Astrocyte (in vitro differentiated cells and primary cell): ENCODE results near the gene ZNF549. TPM values are rescaled to one million over a fixed set of nuclear protein-coding genes. Genes with fewer than 3 reads are reported as not detected.

Experiments used
- DNase-seq: peaks from one replicate; pipeline ENCODE4 v3.0.0-alpha.2; 2010; ENCODE audit warnings: low read depth
- FAIRE-seq: peaks from 2 replicates; lab custom pipeline; 2011; peaks lifted over from hg19 to GRCh38; lab: Jason Lieb, UNC
- H2AFZ ChIP-seq: 2 replicates; pipeline ENCODE4 v1.6.0; 2012; ENCODE audit warnings: low read depth, low read length, inconsistent platforms
- H3K27ac ChIP-seq: 2 replicates; pipeline ENCODE4 v1.5.1; 2011; ENCODE audit warnings: low read depth, low read length, inconsistent platforms
- H3K27me3 ChIP-seq: 2 replicates; pipeline ENCODE4 v1.6.0; 2011; ENCODE audit warnings: low read length, inconsistent platforms; ENCODE audit not compliant: insufficient read depth
- H3K36me3 ChIP-seq: 2 replicates; pipeline ENCODE4 v1.5.1; 2011; ENCODE audit warnings: low read length, inconsistent platforms; ENCODE audit not compliant: insufficient read depth
- H3K4me1 ChIP-seq: 2 replicates; pipeline ENCODE4 v1.5.1; 2011; ENCODE audit warnings: low read length, inconsistent platforms; ENCODE audit not compliant: insufficient read depth
- H3K4me2 ChIP-seq: 2 replicates; pipeline ENCODE4 v1.6.0; 2012; ENCODE audit warnings: low read length, inconsistent platforms
- H3K4me3 ChIP-seq: 2 replicates; pipeline ENCODE4 v1.5.1; 2011; ENCODE audit warnings: low read depth, mild to moderate bottlenecking, low read length, inconsistent platforms; ENCODE audit not compliant: insufficient read depth
- H3K79me2 ChIP-seq: 2 replicates; pipeline ENCODE4 v1.6.0; 2012; ENCODE audit warnings: mild to moderate bottlenecking, low read length, inconsistent platforms; ENCODE audit not compliant: insufficient read depth
- H3K9ac ChIP-seq: 2 replicates; pipeline ENCODE4 v1.6.0; 2012; ENCODE audit warnings: mild to moderate bottlenecking, low read length, inconsistent platforms
- H3K9me3 ChIP-seq: 2 replicates; pipeline ENCODE4 v1.5.1; 2012; ENCODE audit warnings: low read depth, mild to moderate bottlenecking, low read length, inconsistent platforms; ENCODE audit not compliant: insufficient read depth
- H4K20me1 ChIP-seq: 2 replicates; pipeline ENCODE4 v1.6.0; 2012; ENCODE audit warnings: low read length, inconsistent platforms; ENCODE audit not compliant: insufficient read depth
- H3K27ac Mint-ChIP-seq: one replicate; pipeline ENCODE4 v1.8.0; 2021; ENCODE audit warnings: mild to moderate bottlenecking, mixed read lengths; ENCODE audit not compliant: unreplicated experiment
- H3K27me3 Mint-ChIP-seq: one replicate; pipeline ENCODE4 v1.8.0; 2021; ENCODE audit warnings: low read depth, mixed read lengths; ENCODE audit not compliant: unreplicated experiment
- H3K36me3 Mint-ChIP-seq: one replicate; pipeline ENCODE4 v1.8.0; 2021; ENCODE audit warnings: low read depth, mixed read lengths; ENCODE audit not compliant: unreplicated experiment
- H3K4me1 Mint-ChIP-seq: one replicate; pipeline ENCODE4 v1.8.0; 2021; ENCODE audit warnings: low read depth, mixed read lengths; ENCODE audit not compliant: unreplicated experiment
- H3K4me3 Mint-ChIP-seq: one replicate; pipeline ENCODE4 v1.8.0; 2021; ENCODE audit warnings: mild to moderate bottlenecking, moderate library complexity, mixed read lengths; ENCODE audit not compliant: unreplicated experiment
- H3K9me3 Mint-ChIP-seq: one replicate; pipeline ENCODE4 v1.8.0; 2021; ENCODE audit warnings: mild to moderate bottlenecking, mixed read lengths; ENCODE audit not compliant: unreplicated experiment
- CTCF ChIP-seq: IDR thresholded peaks from 2 replicates; pipeline ENCODE4 v1.5.1; 2011; ENCODE audit warnings: low read depth, mild to moderate bottlenecking, inconsistent platforms, low read length, moderate library complexity; ENCODE audit not compliant: insufficient read depth
- EZH2 ChIP-seq: IDR thresholded peaks from 2 replicates; pipeline ENCODE4 v1.6.1; 2012; ENCODE audit warnings: mild to moderate bottlenecking, low read length, inconsistent platforms; ENCODE audit not compliant: insufficient read depth
- total RNA-seq: library from RNA; stranded (reverse); gene quantifications from 2 replicates; pipeline ENCODE4 v1.2.1, GENCODE V29; 2021

ZNF549 gene
- total RNA-seq, 1 donor from 2014 or later = 7.3 TPM

GRCh38 chr19:57559008-57559403 is 31.9 kb downstream of the ZNF549 start:
- no peaks in the 10 kb centered on the region for H3K27me3 ChIP-seq
- TF ChIP-seq EZH2 = no peak
- TF ChIP-seq CTCF = no peak
- peak overlapping the region; percentile 82 for H3K9ac ChIP-seq
- H3K9me3 ChIP-seq = peaks cover 30% of the 10 kb centered on the region
- Mint-ChIP-seq H3K27ac (peak overlapping the region; percentile 97), H3K9me3 (peaks cover 39% of the 10 kb centered on the region), H3K4me1 (peaks cover 9% of the 10 kb centered on the region), H3K36me3 (peaks cover 36% of the 10 kb centered on the region), H3K27me3 (no peaks in the 10 kb centered on the region), H3K4me3 (peak overlapping the region; percentile 99)
- H3K36me3 ChIP-seq = peaks cover 15% of the 10 kb centered on the region
- no peak for FAIRE-seq
- no peak for DNase-seq
- H3K4me3 ChIP-seq = peak overlapping the region; percentile 80
- H3K4me1 ChIP-seq = peaks cover 7% of the 10 kb centered on the region
- H4K20me1 ChIP-seq = peaks cover 9% of the 10 kb centered on the region
- H2AFZ ChIP-seq = peak overlapping the region; percentile 79
- H3K27ac ChIP-seq = no peak overlapping the region
- H3K4me2 ChIP-seq = peak overlapping the region; percentile 89
- H3K79me2 ChIP-seq = peaks cover 22% of the 10 kb centered on the region

DNA sequence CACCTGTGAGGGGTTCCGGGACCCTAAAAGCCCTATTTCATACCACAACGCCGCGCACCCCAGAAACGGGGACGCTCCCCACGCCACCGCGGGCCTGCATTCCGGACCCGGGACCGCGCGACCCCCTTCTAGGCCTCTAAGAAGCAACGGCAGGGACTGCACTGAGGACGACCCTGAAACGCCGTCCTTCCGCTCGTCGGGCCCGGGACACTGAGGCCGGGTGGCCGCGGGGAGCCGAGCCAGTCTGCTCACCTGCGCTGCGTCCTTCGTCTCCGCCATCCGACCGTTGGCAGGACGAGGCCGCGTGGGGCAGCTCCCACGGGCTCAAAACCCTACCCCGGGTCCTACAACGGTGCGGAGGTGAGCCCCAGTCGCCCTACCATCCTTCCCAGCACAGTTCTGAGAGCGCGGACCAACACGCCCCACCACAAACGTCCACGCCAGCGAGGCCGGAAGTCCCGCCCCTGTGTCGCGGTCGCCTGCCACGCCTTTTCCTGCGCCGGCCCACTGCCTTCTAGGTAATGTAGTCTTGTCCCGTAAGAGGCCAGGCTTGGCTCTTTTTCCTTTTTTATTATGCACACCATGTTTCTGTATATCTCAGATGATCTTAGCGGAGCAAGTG is 32.4 kb downstream of the ZNF549 start, which contains the start of gene ZNF550:
Gene ZNF550 (minus strand): TSS at position 460 of the 622 bp plus-strand sequence. CDS start 181 bp downstream, at position 279.
- Histone ChIP-seq H3K36me3 (peaks cover 10% of the 10 kb centered on the region), H2AFZ (peak within 1 kb of the TSS; percentile 79), H3K4me3 (peak within 1 kb of the TSS; percentile 80), H3K4me2 (peak within 1 kb of the TSS; percentile 89), H3K27ac (peak within 1 kb of the TSS; percentile 62), H4K20me1 (peaks cover 9% of the 10 kb centered on the region), H3K9me3 (peaks cover 29% of the 10 kb centered on the region), H3K9ac (peak within 1 kb of the TSS; percentile 82), H3K79me2 (peaks cover 22% of the 10 kb centered on the region), H3K4me1 (peaks cover 7% of the 10 kb centered on the region), H3K27me3 (no peaks in the 10 kb centered on the region)
- peaks cover 39% of the 10 kb centered on the region for H3K9me3 Mint-ChIP-seq
- peak; percentile 86 for DNase-seq
- no peak for TF ChIP-seq CTCF
- no peak for TF ChIP-seq EZH2
- H3K36me3 Mint-ChIP-seq = peaks cover 31% of the 10 kb centered on the region
- H3K4me1 Mint-ChIP-seq = peaks cover 9% of the 10 kb centered on the region
- H3K27me3 Mint-ChIP-seq = no peaks in the 10 kb centered on the region
- H3K27ac Mint-ChIP-seq = peak within 1 kb of the TSS; percentile 97
- no peak for FAIRE-seq
- peak within 1 kb of the TSS; percentile 99 for H3K4me3 Mint-ChIP-seq

- Mint-ChIP-seq H3K36me3 (peaks cover 26% of the 10 kb centered on the region), H3K4me1 (peaks cover 9% of the 10 kb centered on the region), H3K27ac (peak overlapping the region; percentile 62), H3K27me3 (no peaks in the 10 kb centered on the region), H3K9me3 (peaks cover 43% of the 10 kb centered on the region), H3K4me3 (peak overlapping the region; percentile 99)
- Histone ChIP-seq H3K36me3 (peaks cover 7% of the 10 kb centered on the region), H3K27me3 (no peaks in the 10 kb centered on the region), H3K4me1 (peaks cover 7% of the 10 kb centered on the region), H3K79me2 (peaks cover 22% of the 10 kb centered on the region), H4K20me1 (peaks cover 9% of the 10 kb centered on the region), H3K9ac (peak overlapping the region; percentile 82), H3K4me2 (peak overlapping the region; percentile 89), H3K27ac (peak overlapping the region; percentile 62), H3K9me3 (peaks cover 29% of the 10 kb centered on the region), H3K4me3 (peak overlapping the region; percentile 80), H2AFZ (peak overlapping the region; percentile 79)
- no peak for TF ChIP-seq CTCF
- no peak for TF ChIP-seq EZH2
- DNase-seq (peak; percentile 60), FAIRE-seq (no peak)
These were observed 32.9 kb downstream of the ZNF549 start for GRCh38 chr19:57560049-57560491.
